GM18505 (cell line): ENCODE data around the gene MAP3K6.

Source experiments
- ATAC-seq: cut with Tn5 transposase; IDR thresholded peaks from one replicate; pipeline ENCODE4 v1.9.1; 2021; ENCODE audit not compliant: unreplicated experiment
- POLR2A ChIP-seq: IDR thresholded peaks from 4 replicates; pipeline ENCODE4 v1.6.1; 2011; ENCODE audit warnings: borderline replicate concordance; ENCODE audit not compliant: insufficient read depth, insufficient read length; ENCODE audit errors: extremely low read depth

MAP3K6 gene

DNA sequence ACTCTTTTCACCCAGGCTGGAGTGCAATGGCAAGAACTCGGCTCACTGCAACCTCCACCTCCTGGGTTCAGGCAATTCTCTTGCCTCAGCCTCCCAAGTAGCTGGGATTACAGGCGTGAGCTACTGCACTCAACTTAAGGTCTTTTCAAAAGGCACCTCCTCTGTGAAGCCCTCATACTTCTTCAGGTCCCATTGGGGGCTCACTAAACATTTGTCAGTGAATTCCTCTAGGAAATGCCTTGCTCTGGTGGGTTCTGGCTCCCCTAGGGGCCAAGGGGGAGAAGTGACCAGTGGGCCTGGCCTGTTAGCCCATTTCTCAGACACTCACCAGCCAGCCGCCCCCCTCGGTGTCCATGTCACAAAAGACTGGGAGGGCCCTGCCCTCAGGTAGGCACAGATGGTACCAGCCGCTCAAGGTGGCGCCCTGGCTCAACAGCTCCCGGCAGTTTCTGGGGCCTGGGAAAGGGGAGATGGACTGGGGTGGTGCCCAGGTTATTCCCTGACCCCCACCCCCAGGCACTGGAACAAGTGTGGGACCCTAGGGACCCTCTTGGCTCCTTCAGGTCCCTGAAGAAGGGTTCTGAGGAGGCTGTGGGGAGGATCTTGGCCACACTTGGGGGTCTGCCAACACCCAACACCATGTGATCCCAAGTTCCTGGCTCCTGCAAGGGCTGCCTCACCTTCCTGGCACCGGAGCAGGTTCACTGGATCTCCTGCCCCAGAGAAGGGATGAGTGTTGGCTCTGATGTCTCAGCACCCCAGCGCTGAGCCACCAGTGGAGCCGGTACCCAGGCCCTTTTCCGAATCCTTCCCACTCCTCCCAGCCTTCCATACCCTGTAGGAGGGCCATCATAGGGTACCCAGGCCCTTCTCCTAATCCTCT, 6.3 kb upstream of the MAP3K6 start:
- ATAC-seq = no peak
- TF ChIP-seq POLR2A = no peak

DNA sequence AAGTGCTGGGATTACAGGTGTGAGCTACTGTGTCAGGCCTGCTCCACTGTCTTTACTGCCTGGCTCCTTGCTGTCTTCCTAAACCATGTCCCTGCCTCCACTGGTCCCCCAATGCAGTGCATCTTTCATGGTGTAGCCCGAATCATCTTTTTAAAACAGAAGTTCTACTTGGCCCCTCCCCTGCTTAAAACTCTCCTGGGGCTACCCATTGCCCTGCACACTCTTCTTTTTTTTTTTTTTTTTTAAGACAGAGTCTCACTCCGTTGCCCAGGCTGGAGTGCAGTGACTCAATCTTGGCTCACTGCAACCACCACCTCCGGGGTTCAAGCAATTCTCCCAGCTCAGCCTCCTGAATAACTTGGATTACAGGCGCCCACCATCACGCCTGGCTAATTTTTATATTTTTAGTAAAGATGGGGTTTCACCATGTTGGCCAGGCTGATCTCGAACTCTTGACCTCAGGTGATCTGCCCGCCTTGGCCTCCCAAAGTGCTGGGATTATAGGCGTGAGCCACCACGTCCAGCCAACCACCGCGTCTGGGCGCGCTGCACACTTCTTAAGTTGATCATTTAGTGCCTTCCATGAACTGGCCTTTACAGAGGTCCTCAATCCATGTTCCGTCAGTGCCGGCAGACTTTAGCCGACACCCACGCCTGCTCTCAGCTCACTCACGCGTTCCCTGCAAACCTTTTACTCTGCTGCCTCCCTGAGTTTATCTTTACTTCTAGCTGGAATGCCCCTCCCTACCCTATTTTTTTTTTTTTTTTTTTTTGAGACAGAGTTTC, 5.5 kb upstream of the MAP3K6 start:
- TF ChIP-seq POLR2A = no peak
- ATAC-seq = no peak

DNA sequence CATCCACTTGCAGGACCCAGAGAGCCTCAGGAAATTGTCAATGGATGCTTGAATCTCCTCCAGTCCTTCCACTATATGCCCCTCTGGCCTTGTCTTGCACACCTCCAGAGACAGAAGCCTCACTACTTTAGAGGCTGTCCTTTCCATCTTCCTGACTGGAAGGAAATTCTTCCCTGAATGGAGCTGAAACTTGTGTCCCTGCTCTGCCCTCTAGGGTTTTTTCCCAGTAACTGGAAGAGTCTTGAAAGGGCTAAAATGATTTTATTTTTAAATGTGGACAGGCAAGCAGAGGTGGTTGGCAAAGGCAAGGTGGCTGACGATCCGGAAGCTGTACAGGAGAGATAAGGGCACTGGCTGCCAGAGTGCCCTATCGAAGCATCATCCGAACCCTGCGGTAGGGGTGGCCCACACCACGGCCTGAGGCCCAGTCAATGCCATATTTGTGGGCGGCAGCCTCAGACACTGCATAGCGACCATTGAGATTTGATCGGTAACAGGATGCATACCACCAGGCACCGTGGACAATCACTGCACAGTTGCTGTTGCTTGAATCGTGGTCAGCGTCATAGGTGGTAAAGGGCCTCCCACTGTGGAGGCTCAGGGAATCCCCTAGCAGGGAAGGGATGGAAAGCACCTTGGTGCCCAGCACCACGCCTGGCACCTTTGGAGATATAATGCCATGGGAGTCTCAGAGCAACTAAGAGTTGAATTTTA, 2.3 kb upstream of the MAP3K6 start:
- TF ChIP-seq POLR2A = no peak
- ATAC-seq = no peak

DNA sequence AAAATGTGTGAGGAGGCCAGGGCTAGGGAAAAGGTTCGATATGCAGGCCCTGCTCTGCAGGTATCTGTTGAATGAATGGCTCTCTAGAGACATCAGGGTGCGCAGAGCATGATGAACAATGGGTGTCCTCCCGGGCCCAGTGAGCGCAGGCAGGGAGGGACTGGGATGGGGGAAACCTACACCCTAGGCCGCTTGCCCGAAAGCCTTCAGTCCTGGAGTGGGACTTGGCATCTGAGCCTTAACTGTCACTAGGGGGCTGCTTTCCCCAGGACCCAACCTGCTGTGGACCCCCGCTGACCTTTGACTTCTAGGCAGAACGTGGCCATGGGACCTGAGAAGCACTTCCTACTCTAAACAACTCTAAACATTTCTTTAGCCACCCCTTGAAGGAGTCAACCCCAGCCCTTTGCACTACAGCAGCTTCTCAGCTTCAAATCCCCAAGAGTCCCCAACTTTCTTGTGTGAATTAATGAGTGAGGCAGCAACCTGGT, 444 bp upstream of the MAP3K6 start:
- no peak for TF ChIP-seq POLR2A
- no peak for ATAC-seq

DNA sequence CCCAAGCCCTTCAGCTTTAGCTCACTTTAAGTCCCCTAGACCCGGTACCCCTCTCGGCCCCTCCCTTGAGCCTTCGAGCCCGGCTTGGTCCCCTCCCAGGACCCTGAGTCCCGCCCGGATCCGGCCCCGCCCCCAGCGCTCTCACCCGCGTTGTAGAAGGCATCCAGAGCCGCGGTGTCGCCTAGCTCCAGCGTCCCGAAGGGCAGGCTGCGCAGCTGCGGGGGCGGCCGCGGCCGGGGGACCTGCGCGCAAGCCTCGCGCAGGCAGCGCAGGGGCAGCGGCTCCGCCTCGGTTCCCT, 699 bp downstream of the MAP3K6 start:
- no peak for ATAC-seq
- TF ChIP-seq POLR2A = no peak

DNA sequence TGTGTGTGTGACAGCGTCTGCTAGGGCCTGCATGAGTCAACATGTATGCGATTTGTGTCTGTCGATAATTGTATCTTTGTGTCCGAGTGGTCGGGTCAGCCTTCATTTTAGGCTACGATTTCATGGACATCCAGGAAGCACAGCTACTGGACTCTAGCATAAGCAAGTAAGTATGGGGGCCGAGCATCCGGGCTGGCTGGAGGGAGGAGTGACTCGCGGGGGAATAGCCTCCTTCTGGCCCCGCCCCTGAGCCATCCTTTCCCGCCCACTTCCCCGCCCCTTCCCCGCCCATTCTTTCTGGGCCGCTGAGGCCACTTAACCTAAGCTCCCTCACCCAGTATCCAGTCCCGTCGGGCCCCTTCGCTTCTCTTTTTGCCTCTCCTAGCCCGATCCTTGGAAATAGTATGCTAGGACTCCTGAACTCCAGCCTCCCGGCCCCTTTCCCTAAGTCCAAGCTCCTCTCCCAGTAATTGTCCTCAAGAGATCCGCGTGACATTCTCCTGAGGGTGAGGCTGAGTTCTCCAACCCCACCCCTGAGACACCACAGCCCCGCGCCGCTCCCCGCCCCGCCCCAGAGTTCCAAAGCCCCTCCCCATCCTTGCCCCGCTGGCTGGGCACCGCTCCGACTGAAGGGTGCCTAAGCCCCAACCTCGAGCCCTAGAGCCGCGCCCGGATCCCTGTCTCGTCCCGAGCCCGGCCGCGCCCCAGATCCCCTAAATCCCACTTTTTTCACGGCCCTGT, 1.2 kb downstream of the MAP3K6 start:
- peak; percentile 26 for TF ChIP-seq POLR2A
- ATAC-seq = no peak

DNA sequence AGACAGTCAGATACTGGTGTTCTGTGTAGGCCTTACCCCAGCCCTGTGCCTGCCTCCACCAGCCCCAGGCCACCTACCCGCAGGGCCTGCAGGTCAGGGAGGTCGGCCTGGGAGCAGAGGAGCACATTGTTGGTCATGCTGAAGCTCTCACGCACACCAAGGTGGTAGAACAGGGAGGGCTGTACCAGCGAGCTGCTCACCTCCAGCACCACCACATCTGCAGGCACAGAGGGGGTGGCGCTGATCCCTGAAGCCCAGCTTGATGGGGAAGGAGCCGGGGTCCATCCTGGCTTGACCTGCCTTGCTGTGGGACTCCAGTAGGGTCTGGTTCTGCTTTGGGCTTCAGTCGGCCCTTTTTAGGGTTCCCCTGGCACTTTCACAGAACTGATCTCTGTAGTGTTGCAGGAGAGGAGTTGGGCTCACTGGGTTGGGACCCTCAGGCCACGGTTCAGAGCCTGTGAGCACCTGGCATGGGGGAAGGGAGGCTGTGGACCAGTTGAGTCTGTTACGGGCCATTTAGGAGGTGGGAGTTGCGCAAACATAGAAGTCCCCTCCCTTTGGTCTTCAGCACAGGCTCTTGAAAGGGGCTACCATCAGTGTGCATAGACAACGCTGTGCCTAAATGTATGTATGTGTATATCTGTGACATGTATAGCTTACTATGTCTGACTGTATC, 1.9 kb downstream of the MAP3K6 start:
- no peak for TF ChIP-seq POLR2A
- no peak for ATAC-seq

GRCh38 chr1:27363766-27364695, 2.7 kb downstream of the MAP3K6 start:
- ATAC-seq = no peak
- TF ChIP-seq POLR2A = no peak

GRCh38 chr1:27361553-27361952, 5.2 kb downstream of the MAP3K6 start:
- no peak for TF ChIP-seq POLR2A

GRCh38 chr1:27361044-27361402, 5.7 kb downstream of the MAP3K6 start:
- TF ChIP-seq POLR2A = no peak
- ATAC-seq = no peak

More at GRCh38 chr1:27361553-27361952, 5.2 kb downstream of the MAP3K6 start:
- no peak for ATAC-seq
